ENCODE results near the gene RASGRF2. TPM values are rescaled to one million over a fixed set of nuclear protein-coding genes. Genes with fewer than 3 reads are reported as not detected.

The RASGRF2 gene
- total RNA-seq, 4 donors from 2014 or later, result 19.5 to 45.3 (median 34.6) TPM

DNA sequence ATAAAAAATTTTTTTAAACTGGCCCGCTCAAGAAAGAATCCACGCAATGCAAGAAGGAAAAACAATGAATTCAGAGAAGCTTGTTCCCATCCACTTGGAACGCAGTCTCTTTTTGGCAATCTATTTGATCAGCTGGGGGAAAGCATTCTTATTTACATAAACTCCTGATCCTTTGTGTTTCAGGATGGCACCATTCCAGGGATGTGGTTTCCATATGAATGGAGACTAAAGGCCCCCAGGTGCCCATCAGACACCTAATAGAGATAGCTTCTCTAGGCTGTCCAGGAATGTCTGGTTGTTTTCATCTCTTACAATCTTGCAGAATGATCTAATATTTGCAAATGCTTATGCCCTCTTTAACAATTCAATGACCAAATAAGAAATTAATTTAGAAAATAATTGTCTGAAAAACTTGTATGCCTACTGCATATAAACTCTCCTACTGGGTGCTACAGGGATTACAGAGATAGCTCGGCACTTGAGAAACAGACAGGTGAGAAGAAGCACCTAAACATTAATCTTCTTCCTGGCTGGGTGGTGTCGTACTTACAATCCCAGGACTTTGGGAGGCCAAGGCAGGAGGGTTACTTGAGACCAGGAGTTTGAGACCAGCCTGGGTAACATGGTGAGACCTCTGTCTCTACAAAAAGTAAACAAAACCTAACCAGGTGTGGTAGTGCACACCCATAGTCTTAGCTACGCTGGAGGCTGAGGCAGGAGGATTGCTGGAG lies 3.0 kb upstream of the RASGRF2 start:
- no peak for DNase-seq (ENCODE audit: low spot score in 2 of 2)
- H3K27ac ChIP-seq, result no peak overlapping the region
- no peaks in the 10 kb centered on the region for H3K36me3 ChIP-seq
- TF ChIP-seq POLR2A (IDR thresholded peaks at IDR 0.05) (no peak), EP300 (IDR thresholded peaks at IDR 0.05) (no peak), CTCF (IDR thresholded peaks at IDR 0.05) (no peak)
- no peaks in the 10 kb centered on the region for H3K9me3 ChIP-seq
- H3K4me1 ChIP-seq, result peaks cover 0 to 24% (median 0%) of the 10 kb centered on the region in 4 donors
- H3K27me3 ChIP-seq, result peaks cover 0 to 32% of the 10 kb centered on the region in 2 donors
- H3K4me3 ChIP-seq, result no peak overlapping the region
- WGBS, 2 donors, result 51 to 58% methylated on average over 6 of the region's 6 CpGs

- Histone ChIP-seq H3K9me3 (no peaks in the 10 kb centered on the region), H3K36me3 (no peaks in the 10 kb centered on the region), H3K4me1 (peaks cover 0 to 24% (median 0%) of the 10 kb centered on the region in 4 donors), H3K4me3 (no peak overlapping the region), H3K27me3 (peaks cover 0 to 32% of the 10 kb centered on the region in 2 donors), H3K27ac (no peak overlapping the region)
- no peak for DNase-seq (ENCODE audit: low spot score in 2 of 2)
- no peak for TF ChIP-seq EP300 (IDR thresholded peaks at IDR 0.05)
- no peak for TF ChIP-seq CTCF (IDR thresholded peaks at IDR 0.05)
- TF ChIP-seq POLR2A (IDR thresholded peaks at IDR 0.05), result no peak
- 68 to 76% methylated on average over 4 of the region's 4 CpGs for WGBS, 2 donors
Measured at GRCh38 chr5:80958616-80959015, 1.5 kb upstream of the RASGRF2 start.

DNA sequence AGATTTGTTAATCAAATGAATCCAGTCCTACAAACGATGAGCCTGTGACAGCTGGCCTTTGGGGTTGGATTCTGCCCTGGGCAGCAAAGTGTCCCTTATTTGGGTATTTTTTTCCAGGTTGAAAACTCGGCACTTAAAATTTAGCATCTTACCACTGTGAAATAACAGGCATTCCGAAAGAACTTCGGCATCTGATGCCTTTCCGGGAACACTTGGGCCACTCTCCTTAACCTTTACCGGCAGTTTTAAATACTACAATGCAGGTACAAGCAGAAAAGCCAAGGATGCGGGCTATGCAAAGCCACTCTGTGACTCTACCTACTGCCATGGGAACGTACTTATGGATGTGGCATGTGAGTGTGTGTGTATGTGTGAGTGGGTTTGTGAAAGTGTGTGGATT lies 1.0 kb upstream of the RASGRF2 start:
- WGBS, 2 donors, result 72 to 78% methylated on average over 8 of the region's 8 CpGs
- no peaks in the 10 kb centered on the region for H3K9me3 ChIP-seq

DNA sequence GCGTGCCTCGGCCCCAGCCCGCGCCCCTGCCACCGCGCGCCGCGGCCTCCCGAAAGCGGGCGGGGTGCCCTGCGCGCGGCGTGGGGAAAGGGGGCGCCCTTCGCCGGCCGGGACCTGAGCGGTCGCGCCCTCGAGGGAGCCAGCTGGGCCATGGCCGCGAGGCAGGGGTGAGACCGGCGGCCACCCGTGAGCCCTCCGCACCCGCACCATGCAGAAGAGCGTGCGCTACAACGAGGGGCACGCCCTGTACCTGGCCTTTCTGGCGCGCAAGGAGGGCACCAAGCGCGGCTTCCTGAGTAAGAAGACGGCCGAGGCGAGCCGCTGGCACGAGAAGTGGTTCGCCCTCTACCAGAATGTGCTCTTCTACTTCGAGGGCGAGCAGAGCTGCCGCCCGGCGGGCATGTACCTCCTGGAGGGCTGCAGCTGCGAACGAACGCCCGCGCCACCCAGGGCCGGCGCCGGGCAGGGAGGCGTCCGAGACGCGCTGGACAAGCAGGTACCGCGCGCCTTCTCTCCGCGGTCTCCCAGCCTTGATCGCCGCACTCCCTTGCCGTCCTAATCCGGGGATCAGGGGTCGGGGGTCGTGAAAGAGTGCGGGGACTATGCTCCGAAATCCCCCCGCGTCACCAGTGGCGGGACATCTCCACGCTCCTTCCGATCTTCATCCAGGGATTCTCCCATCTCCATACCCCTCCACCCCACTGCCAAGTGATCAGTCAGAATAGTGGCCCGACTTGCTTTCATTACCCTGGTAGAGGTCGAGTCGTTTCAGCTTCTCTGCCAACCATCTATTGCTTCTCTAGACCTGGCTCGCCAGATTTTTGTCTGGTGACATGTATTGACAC lies 590 bp downstream of the RASGRF2 start:
- Histone ChIP-seq H3K4me1 (peaks cover 0 to 24% (median 0%) of the 10 kb centered on the region in 4 donors), H3K27me3 (peaks cover 0 to 27% of the 10 kb centered on the region in 2 donors), H3K4me3 (peak overlapping the region; percentile 45 to 65 (median 56)), H3K27ac (peak overlapping the region; percentile 73 to 86 (median 82)), H3K9me3 (no peaks in the 10 kb centered on the region), H3K36me3 (no peaks in the 10 kb centered on the region)
- TF ChIP-seq CTCF (IDR thresholded peaks at IDR 0.05) (peak in 3 of 5 experiments; percentile 13 to 47 (median 25)), POLR2A (IDR thresholded peaks at IDR 0.05) (no peak), EP300 (IDR thresholded peaks at IDR 0.05) (peak in 1 of 2 donors; percentile 8)
- WGBS, 2 donors, result 1 to 3% methylated on average over 30 to 38 of the region's 84 CpGs
- peak in 1 of 2 donors; percentile 35 for DNase-seq (ENCODE audit: low spot score in 2 of 2)

More for the DNA sequence above, 1.0 kb upstream of the RASGRF2 start:
- TF ChIP-seq CTCF (IDR thresholded peaks at IDR 0.05), result no peak
- no peak for TF ChIP-seq POLR2A (IDR thresholded peaks at IDR 0.05)
- no peak for TF ChIP-seq EP300 (IDR thresholded peaks at IDR 0.05)
- Histone ChIP-seq H3K36me3 (no peaks in the 10 kb centered on the region), H3K27me3 (peaks cover 0 to 35% of the 10 kb centered on the region in 2 donors), H3K27ac (no peak overlapping the region), H3K4me1 (peaks cover 0 to 24% (median 0%) of the 10 kb centered on the region in 4 donors), H3K4me3 (no peak overlapping the region)
- no peak for DNase-seq (ENCODE audit: low spot score in 2 of 2)
